ENCODE data around the gene QRICH2.

- TF ChIP-seq TAF1 (conservative IDR thresholded peaks at IDR 0.05): no peak
- TF ChIP-seq CTCF (IDR thresholded peaks at IDR 0.05; ENCODE audit: low read depth, low read length, missing input control): no peak
- TF ChIP-seq RAD21 (IDR thresholded peaks at IDR 0.05): no peak
- no peak for TF ChIP-seq REST (IDR thresholded peaks at IDR 0.05)
- TF ChIP-seq SP1 (IDR thresholded peaks at IDR 0.05): no peak
- TF ChIP-seq FOXA1 (IDR thresholded peaks at IDR 0.05): no peak
- TF ChIP-seq NR2F2 (IDR thresholded peaks at IDR 0.05): no peak
- no peak for TF ChIP-seq JUND (IDR thresholded peaks at IDR 0.05)
- no peak for TF ChIP-seq EGR1 (IDR thresholded peaks at IDR 0.05; ENCODE audit: low read depth in 2 of 2)
These were observed 66.3 kb downstream of the QRICH2 start for GRCh38 chr17:76241691-76242255.

Measured in liver (tissue), 3 donors.